NT2/D1 (cell line): Measurements from ENCODE around the gene RIN1.
"Not testable (repeated sequence)": the region's sequence is repeated elsewhere in the genome, so short reads cannot be mapped to it uniquely, and the experiment has no call there.

Experiments
- DNase-seq: peaks from one replicate; pipeline ENCODE4 v3.0.0-alpha.2; 2011; ENCODE audit warnings: low read depth, low spot score
- H3K27me3 ChIP-seq: 2 replicates; pipeline ENCODE4 v1.6.0; 2011; ENCODE audit warnings: mild to moderate bottlenecking; ENCODE audit not compliant: insufficient read length, insufficient read depth
- H3K36me3 ChIP-seq: 2 replicates; pipeline ENCODE4 v1.6.1; 2011; ENCODE audit warnings: mild to moderate bottlenecking, low read length, mixed read lengths; ENCODE audit not compliant: insufficient read depth, insufficient read length
- H3K4me1 ChIP-seq: 2 replicates; pipeline ENCODE4 v1.5.1; 2011; ENCODE audit not compliant: insufficient read depth, insufficient read length
- H3K4me3 ChIP-seq: 2 replicates; pipeline ENCODE4 v1.5.1; 2011; ENCODE audit warnings: low read depth; ENCODE audit not compliant: insufficient read length
- H3K9ac ChIP-seq: 2 replicates; pipeline ENCODE4 v1.6.0; 2011; ENCODE audit warnings: low read depth; ENCODE audit not compliant: insufficient read length
- H3K9me3 ChIP-seq: 2 replicates; pipeline ENCODE4 v1.5.1; 2011; ENCODE audit warnings: mild to moderate bottlenecking, low read length; ENCODE audit not compliant: insufficient read depth
- SUZ12 ChIP-seq: IDR thresholded peaks from 2 replicates; pipeline ENCODE4 v1.6.1; 2011; ENCODE audit not compliant: insufficient read length, insufficient read depth; ENCODE audit errors: extremely low read depth
- YY1 ChIP-seq: IDR thresholded peaks from 2 replicates; pipeline ENCODE4 v1.6.1; 2011; ENCODE audit not compliant: insufficient read length, insufficient read depth
- ZNF274 ChIP-seq: IDR thresholded peaks from 2 replicates; pipeline ENCODE4 v1.6.1; 2011; ENCODE audit warnings: mild to moderate bottlenecking, low read depth, low read length

The RIN1 gene

DNA sequence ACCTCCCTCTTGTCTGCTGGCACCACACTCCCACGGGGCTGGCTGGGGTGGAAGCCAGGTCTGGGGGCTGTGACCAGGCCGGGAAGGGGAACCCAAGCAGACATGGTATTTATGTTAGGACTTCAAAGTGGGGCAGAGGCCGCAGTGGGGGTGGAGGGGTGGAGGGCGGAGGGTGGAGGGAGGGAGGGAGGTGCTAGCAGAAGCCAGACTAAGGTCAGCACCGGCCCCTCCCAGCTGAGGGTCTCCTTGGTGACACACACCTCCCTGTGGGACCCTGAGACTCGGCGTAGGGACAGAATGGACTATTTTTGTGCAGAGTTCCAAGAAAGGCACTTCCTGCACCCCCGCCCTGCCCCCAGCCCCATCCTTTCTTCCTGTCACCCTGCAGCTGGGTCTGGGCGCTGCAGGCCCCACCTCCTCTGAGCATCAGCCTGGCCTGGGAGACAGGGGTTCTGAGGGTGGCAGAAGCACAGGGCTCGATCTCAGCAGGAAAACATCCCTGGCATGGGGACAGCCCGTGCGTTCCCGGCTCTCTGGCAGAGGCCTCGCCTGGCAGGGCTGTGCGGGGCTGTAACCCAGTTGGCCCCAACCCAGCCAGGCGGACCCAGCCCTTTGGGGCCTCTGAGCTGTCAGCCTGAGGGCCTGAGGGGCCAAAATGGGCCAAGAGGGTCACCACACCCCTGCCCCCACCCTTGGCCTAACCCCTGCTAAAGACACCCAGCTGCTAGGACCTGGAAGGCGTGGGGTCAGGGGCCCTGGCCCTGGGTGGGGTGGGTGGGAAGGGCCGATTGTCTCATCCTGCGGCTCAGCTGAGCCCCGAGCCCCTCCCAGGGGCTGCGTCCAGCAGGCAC, 9.7 kb downstream of the RIN1 start:
- Histone ChIP-seq H3K36me3 (peaks cover 7% of the 10 kb centered on the region), H3K9ac (peak overlapping the region; percentile 53), H3K9me3 (no peaks in the 10 kb centered on the region), H3K4me1 (peaks cover 37% of the 10 kb centered on the region), H3K4me3 (no peak overlapping the region), H3K27me3 (no peaks in the 10 kb centered on the region)
- DNase-seq, result no peak
- TF ChIP-seq ZNF274, result no peak
- TF ChIP-seq SUZ12, result no peak
- no peak for TF ChIP-seq YY1

DNA sequence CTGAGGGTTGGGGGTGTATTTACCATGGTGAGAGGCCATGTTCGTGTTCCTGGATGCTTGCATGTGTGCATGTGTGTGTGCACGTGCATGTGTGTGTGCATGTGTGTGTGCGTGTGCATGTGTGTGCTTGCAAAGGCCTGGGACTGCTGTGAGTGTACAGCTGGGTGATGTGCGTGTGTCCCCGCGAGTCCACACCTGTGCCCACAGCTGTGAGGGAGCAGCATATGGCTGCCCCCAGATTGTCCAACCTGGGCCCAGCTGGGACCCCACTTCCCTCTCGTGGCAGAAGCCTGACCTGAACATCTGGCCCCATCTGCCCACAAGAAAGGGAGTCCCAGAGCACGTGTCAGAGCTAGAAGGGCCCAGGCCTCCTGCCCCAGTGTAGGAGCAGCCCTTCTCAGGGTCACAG, 11.0 kb downstream of the RIN1 start:
- Histone ChIP-seq H3K9ac (peak overlapping the region; percentile 61), H3K4me1 (peaks cover 37% of the 10 kb centered on the region)
- TF ChIP-seq SUZ12 (no peak), ZNF274 (no peak), YY1 (no peak)

DNA sequence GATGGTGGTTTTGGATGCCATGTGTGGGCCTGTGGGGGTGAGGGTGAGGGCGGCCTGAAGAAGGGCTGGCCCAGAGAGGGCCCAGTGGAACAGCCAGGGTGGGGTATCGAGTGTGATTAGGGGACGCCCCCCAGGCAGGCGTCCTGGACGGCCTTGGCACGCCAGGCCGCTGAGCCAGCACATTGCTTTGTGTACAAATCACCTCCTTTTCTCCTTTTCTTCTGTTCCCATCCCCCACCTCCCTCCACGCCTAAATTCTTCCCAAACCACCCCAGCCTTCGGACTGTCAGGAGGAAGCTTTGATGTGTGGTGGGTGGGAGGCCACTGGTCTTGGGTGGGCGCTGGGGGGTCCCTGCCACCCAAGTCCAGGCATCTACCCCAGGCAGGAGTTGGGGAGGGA, 11.6 kb downstream of the RIN1 start:
- Histone ChIP-seq H3K9ac (peak overlapping the region; percentile 61), H3K9me3 (no peaks in the 10 kb centered on the region), H3K4me3 (no peak overlapping the region), H3K36me3 (no peaks in the 10 kb centered on the region), H3K27me3 (no peaks in the 10 kb centered on the region), H3K4me1 (peaks cover 37% of the 10 kb centered on the region)
- TF ChIP-seq YY1 (no peak), ZNF274 (no peak), SUZ12 (no peak)
- DNase-seq, result no peak

More for the DNA sequence above, 11.0 kb downstream of the RIN1 start:
- no peaks in the 10 kb centered on the region for H3K36me3 ChIP-seq
- H3K4me3 ChIP-seq, result no peak overlapping the region
- DNase-seq, result no peak
- no peaks in the 10 kb centered on the region for H3K9me3 ChIP-seq
- no peaks in the 10 kb centered on the region for H3K27me3 ChIP-seq

DNA sequence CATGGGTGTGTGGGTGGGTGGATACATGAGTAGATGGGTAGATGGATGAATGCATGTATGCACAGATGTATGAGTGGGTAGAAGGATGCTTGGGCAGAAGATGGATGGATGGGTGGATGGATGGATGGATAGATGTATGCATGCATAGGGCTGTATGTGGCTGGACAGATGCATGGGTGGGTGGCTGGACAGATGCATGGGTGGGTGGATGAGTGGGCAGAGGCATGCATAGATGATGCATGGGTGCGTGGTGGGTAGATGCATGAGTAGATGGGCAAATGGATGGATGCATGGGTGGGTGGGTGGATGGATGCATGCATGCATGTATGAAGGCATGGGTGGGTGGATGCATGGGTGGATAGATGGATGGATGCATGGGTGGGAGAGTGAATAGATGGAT, 12.6 kb downstream of the RIN1 start:
- H3K27me3 ChIP-seq, result no peaks in the 10 kb centered on the region
- no peak overlapping the region for H3K4me3 ChIP-seq
- no peak for DNase-seq
- TF ChIP-seq SUZ12 (no peak), ZNF274 (no peak), YY1 (no peak)
- H3K9me3 ChIP-seq, result peaks cover 10% of the 10 kb centered on the region; the same call in 1 of the 2 replicates
- no peak overlapping the region for H3K9ac ChIP-seq
- no peaks in the 10 kb centered on the region for H3K36me3 ChIP-seq
- H3K4me1 ChIP-seq, result peaks cover 41% of the 10 kb centered on the region

DNA sequence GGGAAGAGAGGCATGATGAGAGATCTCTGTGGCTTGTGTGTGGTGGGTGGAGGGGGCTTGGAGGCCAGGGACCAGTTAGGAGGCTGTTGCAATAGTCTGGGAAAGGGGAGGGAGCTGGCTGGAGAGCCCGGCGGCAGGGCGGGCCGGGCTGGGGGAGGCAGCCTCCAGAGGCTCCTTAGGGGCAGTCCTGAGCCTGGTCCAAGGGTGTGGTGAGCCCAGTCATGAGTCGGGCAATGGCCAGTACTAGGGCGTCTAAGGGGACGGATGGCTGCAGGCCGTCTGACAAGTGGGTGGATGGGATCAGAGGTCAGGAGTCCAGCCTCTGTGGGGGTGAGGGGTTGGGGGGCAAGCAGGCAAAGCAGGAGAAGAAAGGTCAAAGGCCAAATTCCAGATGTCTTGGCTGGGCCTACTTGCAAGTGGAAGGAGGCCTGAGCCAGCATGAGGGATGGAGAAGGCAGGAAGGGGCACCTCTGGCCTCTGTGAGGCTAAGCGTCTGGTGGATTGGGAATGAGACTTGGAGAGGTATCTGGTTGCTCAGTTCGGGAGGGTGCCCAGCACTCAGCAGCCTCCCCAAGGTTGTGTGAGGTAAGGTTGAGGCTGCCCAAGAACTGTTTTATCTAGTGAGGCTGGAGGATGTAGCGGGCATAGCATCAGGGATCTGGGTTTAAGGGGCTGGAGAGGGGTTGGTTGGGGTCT, 13.4 kb downstream of the RIN1 start:
- Histone ChIP-seq H3K4me3 (no peak overlapping the region), H3K9ac (no peak overlapping the region), H3K27me3 (no peaks in the 10 kb centered on the region), H3K4me1 (peaks cover 45% of the 10 kb centered on the region), H3K36me3 (no peaks in the 10 kb centered on the region), H3K9me3 (peaks cover 11% of the 10 kb centered on the region; the same call in 1 of the 2 replicates)
- DNase-seq, result no peak
- no peak for TF ChIP-seq SUZ12
- TF ChIP-seq ZNF274, result no peak
- TF ChIP-seq YY1, result no peak

DNA sequence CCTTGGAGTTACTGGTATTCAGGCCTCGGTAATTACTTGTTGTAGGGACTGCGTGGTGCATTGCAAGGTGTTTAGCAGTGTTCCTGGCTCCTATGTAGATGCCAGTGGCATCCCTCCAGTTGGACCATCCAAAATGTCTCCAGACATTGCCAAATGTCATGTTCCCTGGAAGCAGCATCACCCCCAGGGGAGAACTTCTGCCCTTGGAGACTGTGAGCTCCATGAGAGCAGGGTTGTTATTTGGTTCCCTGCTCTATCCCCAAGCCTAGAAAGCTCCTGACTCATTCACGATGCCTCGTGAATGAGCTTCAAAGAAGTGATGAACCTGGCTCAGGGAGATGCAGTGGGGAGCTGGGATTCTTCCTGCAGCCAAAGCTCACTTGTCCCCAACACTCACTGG, 14.6 kb downstream of the RIN1 start:
- Histone ChIP-seq H3K9me3 (peaks cover 11% of the 10 kb centered on the region; the same call in 1 of the 2 replicates), H3K36me3 (no peaks in the 10 kb centered on the region), H3K27me3 (peaks cover 3% of the 10 kb centered on the region), H3K4me1 (peaks cover 41% of the 10 kb centered on the region), H3K9ac (no peak overlapping the region), H3K4me3 (no peak overlapping the region)
- TF ChIP-seq SUZ12, result no peak
- TF ChIP-seq YY1, result no peak
- no peak for TF ChIP-seq ZNF274
- DNase-seq, result no peak

DNA sequence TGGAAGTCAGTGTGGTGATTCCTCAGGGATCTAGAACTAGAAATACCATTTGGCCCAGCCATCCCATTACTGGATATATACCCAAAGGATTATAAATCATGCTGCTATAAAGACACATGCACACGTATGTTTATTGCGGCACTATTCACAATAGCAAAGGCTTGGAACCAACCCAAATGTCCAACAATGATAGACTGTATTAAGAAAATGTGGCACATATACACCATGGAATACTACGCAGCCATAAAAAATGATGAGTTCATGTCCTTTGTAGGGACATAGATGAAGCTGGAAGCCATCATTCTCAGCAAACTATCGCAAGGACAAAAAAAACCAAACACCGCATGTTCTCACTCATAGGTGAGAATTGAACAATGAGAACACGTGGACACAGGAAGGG, 15.5 kb downstream of the RIN1 start:
- H3K4me3 ChIP-seq, H3K9ac ChIP-seq, H3K36me3 ChIP-seq, DNase-seq: not testable (repeated sequence)
- H3K27me3 ChIP-seq, result peaks cover 11% of the 10 kb centered on the region
- H3K4me1 ChIP-seq, result peaks cover 43% of the 10 kb centered on the region
- H3K9me3 ChIP-seq, result peaks cover 11% of the 10 kb centered on the region; the same call in 1 of the 2 replicates

DNA sequence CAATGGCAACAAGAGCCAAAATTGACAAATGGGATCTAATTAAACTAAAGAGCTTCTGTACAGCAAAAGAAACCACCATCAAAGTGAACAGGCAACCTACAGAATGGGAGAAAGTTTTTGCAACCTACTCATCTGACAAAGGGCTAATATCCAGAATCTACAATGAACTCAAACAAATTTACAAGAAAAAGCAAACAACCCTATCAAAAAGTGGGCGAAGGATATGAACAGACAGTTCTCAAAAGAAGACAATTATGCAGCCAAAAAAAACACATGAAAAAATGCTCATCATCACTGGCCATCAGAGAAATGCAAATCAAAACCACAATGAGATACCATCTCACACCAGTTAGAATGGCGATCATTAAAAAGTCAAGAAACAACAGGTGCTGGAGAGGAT, 15.9 kb downstream of the RIN1 start:
- not testable (repeated sequence) for H3K9ac ChIP-seq, DNase-seq, H3K36me3 ChIP-seq, H3K4me3 ChIP-seq
- peaks cover 11% of the 10 kb centered on the region; the same call in 1 of the 2 replicates for H3K9me3 ChIP-seq
- H3K27me3 ChIP-seq, result peaks cover 16% of the 10 kb centered on the region
- H3K4me1 ChIP-seq, result peaks cover 43% of the 10 kb centered on the region
